Ovary (tissue), 3 donors: ENCODE data around the gene PACC1.

Source experiments
- CTCF ChIP-seq, 3 donors: fragments of 450-650 bp in 2 of 3; fragments of 200-600 bp in 1 of 3; IDR thresholded peaks; one replicate each; pipeline versions ENCODE4 v1.5.1 to v1.8.0; 2016 to 2022; ENCODE audit warnings: antibody characterized with exemption in 3 of 3, mild to moderate bottlenecking in 1 of 3
- EP300 ChIP-seq: sonication (generic); formaldehyde crosslinking; IDR thresholded peaks from one replicate; pipeline ENCODE4 v1.6.1; 2017; ENCODE audit warnings: antibody characterized with exemption
- POLR2A ChIP-seq: fragments of 450-650 bp; IDR thresholded peaks from one replicate; pipeline ENCODE4 v1.6.1; 2017; ENCODE audit warnings: antibody characterized with exemption, mild to moderate bottlenecking, moderate library complexity
- donor health status: DM: no; HTN: no; CAD: no.

- TF ChIP-seq CTCF (IDR thresholded peaks at IDR 0.05), result no peak
- no peak for TF ChIP-seq POLR2A
- TF ChIP-seq EP300, result no peak
Measured at GRCh38 chr1:212355230-212355969, 59.3 kb downstream of the PACC1 start.
